ENCODE data around the gene DCTN1. TPM values are rescaled to one million over a fixed set of nuclear protein-coding genes. Genes with fewer than 3 reads are reported as not detected.

DCTN1 gene
- total and polyA plus RNA-seq, 2 donors, result 54.3 to 68.2 TPM

DNA sequence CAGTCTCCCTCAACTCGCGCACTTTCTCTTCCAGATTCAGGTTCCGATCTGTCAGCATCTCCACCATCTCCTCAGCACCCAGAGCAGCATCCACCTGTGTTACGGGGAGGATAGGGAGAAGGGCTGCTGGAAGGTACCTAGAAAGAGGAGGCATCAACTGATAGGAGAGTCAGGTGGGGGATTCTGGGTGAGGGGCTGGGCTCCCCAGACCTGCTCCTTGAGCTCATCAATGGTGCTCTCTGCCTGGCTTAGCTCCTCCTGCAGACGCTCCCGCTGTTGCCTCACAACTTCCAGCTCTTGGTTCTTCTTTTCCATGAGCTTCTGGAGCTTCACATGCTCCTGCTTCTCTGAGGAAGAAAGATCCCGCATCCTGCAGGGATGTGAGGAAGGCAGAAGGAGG lies 10.1 kb downstream of the DCTN1 start:
- Histone ChIP-seq H3K9me3 (ENCODE audit: control insufficient read depth in 2 of 2, insufficient read depth in 1 of 2, low read length in 1 of 2) (no peaks in the 10 kb centered on the region), H3K4me1 (ENCODE audit: control insufficient read depth in 2 of 2, insufficient read depth in 2 of 2, low read length in 2 of 2) (no peaks in the 10 kb centered on the region), H3K27me3 (ENCODE audit: control insufficient read depth in 2 of 2, insufficient read depth in 1 of 2, low read length in 1 of 2) (no peaks in the 10 kb centered on the region), H3K27ac (ENCODE audit: low read depth in 1 of 2, low read length in 1 of 2) (no peak overlapping the region), H3K4me3 (ENCODE audit: low read length in 2 of 2) (no peak overlapping the region), H3K36me3 (ENCODE audit: control insufficient read depth in 2 of 2, insufficient read depth in 2 of 2, low read length in 1 of 2) (peaks cover 65% of the 10 kb centered on the region in 2 donors)
- no peak for DNase-seq (ENCODE audit: low read depth in 6 of 9, low spot score in 9 of 9)
- WGBS, result 97% methylated on average over 7 of the region's 7 CpGs

GRCh38 chr2:74368499-74368898 lies 11.6 kb downstream of the DCTN1 start:
- WGBS, result 96% methylated on average over 5 of the region's 5 CpGs
- Histone ChIP-seq H3K4me3 (ENCODE audit: low read length in 2 of 2) (no peak overlapping the region), H3K36me3 (ENCODE audit: control insufficient read depth in 2 of 2, insufficient read depth in 2 of 2, low read length in 1 of 2) (peaks cover 74 to 80% of the 10 kb centered on the region in 2 donors), H3K4me1 (ENCODE audit: control insufficient read depth in 2 of 2, insufficient read depth in 2 of 2, low read length in 2 of 2) (no peaks in the 10 kb centered on the region), H3K27ac (ENCODE audit: low read depth in 1 of 2, low read length in 1 of 2) (no peak overlapping the region), H3K27me3 (ENCODE audit: control insufficient read depth in 2 of 2, insufficient read depth in 1 of 2, low read length in 1 of 2) (no peaks in the 10 kb centered on the region), H3K9me3 (ENCODE audit: control insufficient read depth in 2 of 2, insufficient read depth in 1 of 2, low read length in 1 of 2) (no peaks in the 10 kb centered on the region)
- DNase-seq (ENCODE audit: low read depth in 6 of 9, low spot score in 9 of 9), result no peak

GRCh38 chr2:74367789-74368188 lies 12.3 kb downstream of the DCTN1 start:
- Histone ChIP-seq H3K4me3 (ENCODE audit: low read length in 2 of 2) (no peak overlapping the region), H3K36me3 (ENCODE audit: control insufficient read depth in 2 of 2, insufficient read depth in 2 of 2, low read length in 1 of 2) (peaks cover 80 to 87% of the 10 kb centered on the region in 2 donors), H3K27me3 (ENCODE audit: control insufficient read depth in 2 of 2, insufficient read depth in 1 of 2, low read length in 1 of 2) (no peaks in the 10 kb centered on the region), H3K27ac (ENCODE audit: low read depth in 1 of 2, low read length in 1 of 2) (no peak overlapping the region), H3K9me3 (ENCODE audit: control insufficient read depth in 2 of 2, insufficient read depth in 1 of 2, low read length in 1 of 2) (no peaks in the 10 kb centered on the region), H3K4me1 (ENCODE audit: control insufficient read depth in 2 of 2, insufficient read depth in 2 of 2, low read length in 2 of 2) (no peaks in the 10 kb centered on the region)
- 99% methylated on average over 7 of the region's 7 CpGs for WGBS
- no peak for DNase-seq (ENCODE audit: low read depth in 6 of 9, low spot score in 9 of 9)

DNA sequence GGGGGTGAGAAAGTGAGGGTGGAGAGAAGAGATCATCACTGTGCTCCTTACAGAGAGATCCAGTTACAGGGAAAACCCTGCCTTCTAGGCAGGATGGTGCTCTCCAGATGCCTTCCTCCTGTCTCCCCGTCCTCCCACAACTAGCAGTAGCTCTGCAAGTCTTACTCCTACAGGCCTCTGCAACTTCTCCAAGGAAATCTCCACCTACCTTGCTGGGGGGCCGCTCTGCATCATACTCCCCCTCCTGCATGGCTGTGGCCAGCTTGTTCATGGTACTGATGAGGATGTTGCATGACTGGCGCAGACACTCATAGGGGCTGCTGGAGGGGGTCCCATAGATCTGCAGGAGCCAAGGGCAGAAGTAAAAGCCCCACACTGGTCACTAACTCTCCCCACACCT lies 14.1 kb downstream of the DCTN1 start:
- Histone ChIP-seq H3K4me3 (ENCODE audit: low read length in 2 of 2) (no peak overlapping the region), H3K27ac (ENCODE audit: low read depth in 1 of 2, low read length in 1 of 2) (no peak overlapping the region), H3K36me3 (ENCODE audit: control insufficient read depth in 2 of 2, insufficient read depth in 2 of 2, low read length in 1 of 2) (peaks cover 93 to 99% of the 10 kb centered on the region in 2 donors), H3K9me3 (ENCODE audit: control insufficient read depth in 2 of 2, insufficient read depth in 1 of 2, low read length in 1 of 2) (no peaks in the 10 kb centered on the region), H3K4me1 (ENCODE audit: control insufficient read depth in 2 of 2, insufficient read depth in 2 of 2, low read length in 2 of 2) (no peaks in the 10 kb centered on the region), H3K27me3 (ENCODE audit: control insufficient read depth in 2 of 2, insufficient read depth in 1 of 2, low read length in 1 of 2) (no peaks in the 10 kb centered on the region)
- no peak for DNase-seq (ENCODE audit: low read depth in 6 of 9, low spot score in 9 of 9)
- whole genome bisulfite sequencing, result over 99% methylated on average over 3 of the region's 3 CpGs

DNA sequence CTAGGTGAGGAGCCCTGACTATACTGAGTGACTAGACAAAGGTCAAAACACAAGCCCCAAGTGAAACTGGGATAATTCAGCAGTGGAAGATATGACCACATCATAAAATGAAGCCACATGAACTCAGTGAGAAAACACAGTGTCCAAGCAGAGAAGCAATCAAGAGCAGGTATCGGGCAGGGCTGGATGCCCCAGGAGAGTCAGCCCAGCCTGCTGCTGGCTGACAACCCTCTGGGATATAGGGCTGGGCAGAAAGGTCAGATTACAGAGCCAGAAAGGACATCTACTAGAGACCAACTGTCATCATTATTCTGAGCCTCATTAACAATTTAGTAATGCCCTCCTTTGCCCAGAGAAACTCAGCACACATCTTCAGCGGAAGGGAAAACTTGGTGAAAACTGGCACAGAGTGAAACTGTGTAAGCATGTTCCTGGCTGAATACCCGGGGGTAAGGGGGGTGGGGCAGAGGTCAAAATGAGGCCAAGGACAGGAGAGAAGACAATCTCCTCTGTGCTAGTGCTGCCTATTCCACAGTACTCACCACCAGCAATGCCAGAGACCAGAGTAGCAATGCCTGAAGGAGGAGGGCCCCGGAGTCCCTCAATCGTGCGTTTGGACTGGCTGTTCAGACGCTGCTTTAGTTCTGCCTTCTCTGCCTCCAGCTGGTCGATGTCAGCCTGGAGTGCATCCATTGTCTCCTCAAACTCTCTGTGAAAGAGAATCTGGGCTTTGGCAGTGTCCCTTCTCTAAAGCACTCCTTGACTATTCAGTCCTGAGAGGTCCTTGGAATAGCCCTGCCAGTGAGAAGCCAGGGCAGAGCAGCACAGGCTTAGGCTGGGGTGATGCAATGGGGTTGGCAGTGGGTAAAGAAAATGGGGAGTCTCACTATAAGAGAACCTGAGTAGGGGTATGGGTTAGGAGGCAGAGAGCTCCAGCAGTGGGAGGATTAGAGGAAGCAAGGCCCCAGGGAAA lies 15.3 kb downstream of the DCTN1 start:
- H3K27me3 ChIP-seq (ENCODE audit: control insufficient read depth in 2 of 2, insufficient read depth in 1 of 2, low read length in 1 of 2), result no peaks in the 10 kb centered on the region
- H3K27ac ChIP-seq (ENCODE audit: low read depth in 1 of 2, low read length in 1 of 2), result no peak overlapping the region
- H3K4me1 ChIP-seq (ENCODE audit: control insufficient read depth in 2 of 2, insufficient read depth in 2 of 2, low read length in 2 of 2), result no peaks in the 10 kb centered on the region
- DNase-seq (ENCODE audit: low read depth in 6 of 9, low spot score in 9 of 9), result no peak
- no peaks in the 10 kb centered on the region for H3K9me3 ChIP-seq (ENCODE audit: control insufficient read depth in 2 of 2, insufficient read depth in 1 of 2, low read length in 1 of 2)
- no peak overlapping the region for H3K4me3 ChIP-seq (ENCODE audit: low read length in 2 of 2)
- peaks cover 90 to 98% of the 10 kb centered on the region in 2 donors for H3K36me3 ChIP-seq (ENCODE audit: control insufficient read depth in 2 of 2, insufficient read depth in 2 of 2, low read length in 1 of 2)
- 97% methylated on average over 8 of the region's 8 CpGs for WGBS

DNA sequence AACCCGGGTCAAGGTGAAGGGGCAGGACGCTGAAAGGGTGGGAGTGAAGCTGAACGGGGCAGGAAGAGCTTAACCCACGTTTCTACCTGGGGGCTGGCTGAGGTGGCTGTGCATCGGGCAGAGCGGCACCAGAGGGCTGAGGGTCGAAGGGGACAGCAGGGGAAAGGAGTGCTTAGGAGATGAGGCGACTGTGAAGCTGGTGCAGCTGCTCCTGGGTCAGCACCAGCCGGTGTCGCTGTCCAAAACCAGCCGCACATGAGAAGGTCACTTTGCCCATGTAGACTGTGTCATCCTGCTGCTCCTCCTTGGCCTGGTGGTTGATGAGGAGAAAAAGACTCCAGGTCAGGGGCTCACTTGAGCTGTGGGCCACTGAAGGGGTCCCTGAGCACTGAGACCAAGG lies 18.8 kb downstream of the DCTN1 start:
- no peak overlapping the region for H3K4me3 ChIP-seq (ENCODE audit: low read length in 2 of 2)
- WGBS, result 96% methylated on average over 11 of the region's 11 CpGs
- no peak for DNase-seq (ENCODE audit: low read depth in 6 of 9, low spot score in 9 of 9)
- no peak overlapping the region for H3K27ac ChIP-seq (ENCODE audit: low read depth in 1 of 2, low read length in 1 of 2)
- no peaks in the 10 kb centered on the region for H3K9me3 ChIP-seq (ENCODE audit: control insufficient read depth in 2 of 2, insufficient read depth in 1 of 2, low read length in 1 of 2)
- no peaks in the 10 kb centered on the region for H3K4me1 ChIP-seq (ENCODE audit: control insufficient read depth in 2 of 2, insufficient read depth in 2 of 2, low read length in 2 of 2)
- H3K36me3 ChIP-seq (ENCODE audit: control insufficient read depth in 2 of 2, insufficient read depth in 2 of 2, low read length in 1 of 2), result peaks cover 75 to 88% of the 10 kb centered on the region in 2 donors
- no peaks in the 10 kb centered on the region for H3K27me3 ChIP-seq (ENCODE audit: control insufficient read depth in 2 of 2, insufficient read depth in 1 of 2, low read length in 1 of 2)

GRCh38 chr2:74357627-74358026 lies 22.5 kb downstream of the DCTN1 start:
- H3K27me3 ChIP-seq (ENCODE audit: control insufficient read depth in 2 of 2, insufficient read depth in 1 of 2, low read length in 1 of 2), result no peaks in the 10 kb centered on the region
- H3K36me3 ChIP-seq (ENCODE audit: control insufficient read depth in 2 of 2, insufficient read depth in 2 of 2, low read length in 1 of 2), result peaks cover 46 to 55% of the 10 kb centered on the region in 2 donors

DNA sequence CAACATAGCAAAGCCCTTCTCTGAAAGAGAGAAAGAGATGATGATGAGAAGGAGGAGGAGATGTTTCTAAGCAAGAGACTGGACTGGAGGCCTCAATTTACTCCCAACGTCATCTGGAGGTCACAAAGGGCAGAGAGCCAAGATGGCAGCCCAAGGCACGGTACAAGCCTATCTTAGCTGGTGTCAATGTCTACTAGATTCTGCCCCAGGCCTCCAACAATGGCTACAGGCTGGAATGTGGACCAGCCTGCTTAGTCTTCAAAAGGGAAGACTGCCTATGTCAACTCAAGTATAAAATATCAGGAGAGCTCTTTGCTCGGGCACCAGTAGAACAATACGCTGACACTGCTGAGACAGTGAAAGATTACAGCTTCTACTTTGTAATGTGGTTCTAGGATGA lies 30.2 kb downstream of the DCTN1 start:
- no peak for DNase-seq (ENCODE audit: low read depth in 6 of 9, low spot score in 9 of 9)
- Histone ChIP-seq H3K27me3 (ENCODE audit: control insufficient read depth in 2 of 2, insufficient read depth in 1 of 2, low read length in 1 of 2) (peaks cover 0 to 3% of the 10 kb centered on the region in 2 donors), H3K4me1 (ENCODE audit: control insufficient read depth in 2 of 2, insufficient read depth in 2 of 2, low read length in 2 of 2) (no peaks in the 10 kb centered on the region), H3K4me3 (ENCODE audit: low read length in 2 of 2) (no peak overlapping the region), H3K36me3 (ENCODE audit: control insufficient read depth in 2 of 2, insufficient read depth in 2 of 2, low read length in 1 of 2) (no peaks in the 10 kb centered on the region), H3K27ac (ENCODE audit: low read depth in 1 of 2, low read length in 1 of 2) (no peak overlapping the region), H3K9me3 (ENCODE audit: control insufficient read depth in 2 of 2, insufficient read depth in 1 of 2, low read length in 1 of 2) (no peaks in the 10 kb centered on the region)
- 95% methylated on average over 4 of the region's 4 CpGs for WGBS

More at GRCh38 chr2:74357627-74358026, 22.5 kb downstream of the DCTN1 start:
- Histone ChIP-seq H3K27ac (ENCODE audit: low read depth in 1 of 2, low read length in 1 of 2) (no peak overlapping the region), H3K4me1 (ENCODE audit: control insufficient read depth in 2 of 2, insufficient read depth in 2 of 2, low read length in 2 of 2) (no peaks in the 10 kb centered on the region), H3K4me3 (ENCODE audit: low read length in 2 of 2) (no peak overlapping the region), H3K9me3 (ENCODE audit: control insufficient read depth in 2 of 2, insufficient read depth in 1 of 2, low read length in 1 of 2) (no peaks in the 10 kb centered on the region)
- no peak for DNase-seq (ENCODE audit: low read depth in 6 of 9, low spot score in 9 of 9)

GRCh38 chr2:74347742-74348141 lies 32.4 kb downstream of the DCTN1 start:
- no peak for DNase-seq (ENCODE audit: low read depth in 6 of 9, low spot score in 9 of 9)
- no peaks in the 10 kb centered on the region for H3K36me3 ChIP-seq (ENCODE audit: control insufficient read depth in 2 of 2, insufficient read depth in 2 of 2, low read length in 1 of 2)
- no peak overlapping the region for H3K4me3 ChIP-seq (ENCODE audit: low read length in 2 of 2)
- peaks cover 0 to 3% of the 10 kb centered on the region in 2 donors for H3K27me3 ChIP-seq (ENCODE audit: control insufficient read depth in 2 of 2, insufficient read depth in 1 of 2, low read length in 1 of 2)
- no peaks in the 10 kb centered on the region for H3K4me1 ChIP-seq (ENCODE audit: control insufficient read depth in 2 of 2, insufficient read depth in 2 of 2, low read length in 2 of 2)
- H3K9me3 ChIP-seq (ENCODE audit: control insufficient read depth in 2 of 2, insufficient read depth in 1 of 2, low read length in 1 of 2), result no peaks in the 10 kb centered on the region
- no peak overlapping the region for H3K27ac ChIP-seq (ENCODE audit: low read depth in 1 of 2, low read length in 1 of 2)
- WGBS, result 97% methylated on average over 3 of the region's 3 CpGs
